A549 (cell line): ENCODE measurements around the gene SNRPA1.

Experiments
- BHLHE40 ChIP-seq: IDR thresholded peaks from 2 replicates; pipeline ENCODE4 v1.6.1; 2012; ENCODE audit warnings: low read depth, low read length, inconsistent platforms
- CHD2 ChIP-seq: fragments of 150-350 bp; IDR thresholded peaks from 2 replicates; pipeline ENCODE4 v1.6.1; 2014; ENCODE audit warnings: low read length; ENCODE audit not compliant: partially characterized antibody
- CHD4 ChIP-seq: fragments of 200-600 bp; sonication (generic); IDR thresholded peaks from 2 replicates; pipeline ENCODE4 v1.6.1; 2016; ENCODE audit warnings: antibody characterized with exemption, mild to moderate bottlenecking, borderline replicate concordance
- POLR2A ChIP-seq: IDR thresholded peaks from 2 replicates; pipeline ENCODE4 v1.6.1; 2012; ENCODE audit warnings: mild to moderate bottlenecking, low read length
- RAD21 ChIP-seq, 2 experiments: fragments of >200 bp in 1 of 2; sonication (Bioruptor Twin) in 1 of 2; formaldehyde crosslinking in 1 of 2; IDR thresholded peaks in 1 of 2; conservative IDR thresholded peaks in 1 of 2; 2 replicates in 1 of 2; 3 replicates in 1 of 2; pipeline ENCODE4 v1.6.1; 2012 to 2018; ENCODE audit warnings: inconsistent platforms in 1 of 2
- RFX5 ChIP-seq: fragments of 450-650 bp; IDR thresholded peaks from 2 replicates; pipeline ENCODE4 v1.7.1; 2014; ENCODE audit warnings: antibody characterized with exemption, mild to moderate bottlenecking, moderate library complexity
- TF ChIP-seq, protein P1 (sequence below): fragments of >200 bp; sonication (Bioruptor Twin); formaldehyde crosslinking; IDR thresholded peaks from 3 replicates; pipeline ENCODE4 v1.5.1; 2016
- TF ChIP-seq, protein P2 (sequence below): IDR thresholded peaks from 2 replicates; pipeline ENCODE4 v1.6.1; 2012

DNA sequence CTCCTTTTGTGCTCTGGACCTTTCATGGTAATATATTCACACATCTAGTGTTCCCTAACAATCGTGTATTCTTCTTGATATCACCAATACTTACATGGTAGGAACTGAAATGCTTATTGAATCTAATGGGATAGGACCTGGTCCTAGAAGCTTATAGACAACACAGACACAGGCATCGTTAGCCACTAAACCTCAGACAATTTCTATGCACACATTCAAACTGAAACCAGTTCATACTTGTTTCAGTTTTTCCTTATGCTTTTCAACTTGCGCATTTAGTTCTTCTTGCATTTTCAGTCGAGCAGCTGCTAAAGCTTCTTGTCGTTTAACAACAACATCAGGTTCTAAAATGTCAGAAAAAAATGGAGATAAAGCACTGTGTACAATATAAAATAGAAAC lies 20.0 kb downstream of the SNRPA1 start:
- TF ChIP-seq, protein P1, sequence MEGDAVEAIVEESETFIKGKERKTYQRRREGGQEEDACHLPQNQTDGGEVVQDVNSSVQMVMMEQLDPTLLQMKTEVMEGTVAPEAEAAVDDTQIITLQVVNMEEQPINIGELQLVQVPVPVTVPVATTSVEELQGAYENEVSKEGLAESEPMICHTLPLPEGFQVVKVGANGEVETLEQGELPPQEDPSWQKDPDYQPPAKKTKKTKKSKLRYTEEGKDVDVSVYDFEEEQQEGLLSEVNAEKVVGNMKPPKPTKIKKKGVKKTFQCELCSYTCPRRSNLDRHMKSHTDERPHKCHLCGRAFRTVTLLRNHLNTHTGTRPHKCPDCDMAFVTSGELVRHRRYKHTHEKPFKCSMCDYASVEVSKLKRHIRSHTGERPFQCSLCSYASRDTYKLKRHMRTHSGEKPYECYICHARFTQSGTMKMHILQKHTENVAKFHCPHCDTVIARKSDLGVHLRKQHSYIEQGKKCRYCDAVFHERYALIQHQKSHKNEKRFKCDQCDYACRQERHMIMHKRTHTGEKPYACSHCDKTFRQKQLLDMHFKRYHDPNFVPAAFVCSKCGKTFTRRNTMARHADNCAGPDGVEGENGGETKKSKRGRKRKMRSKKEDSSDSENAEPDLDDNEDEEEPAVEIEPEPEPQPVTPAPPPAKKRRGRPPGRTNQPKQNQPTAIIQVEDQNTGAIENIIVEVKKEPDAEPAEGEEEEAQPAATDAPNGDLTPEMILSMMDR = no peak
- no peak for TF ChIP-seq RAD21 (conservative IDR thresholded peaks at IDR 0.05 in 1 of 2, IDR thresholded peaks at IDR 0.05 in 1 of 2)
- no peak for TF ChIP-seq BHLHE40
- no peak for TF ChIP-seq RFX5
- TF ChIP-seq CHD2 = no peak
- TF ChIP-seq, protein P2, sequence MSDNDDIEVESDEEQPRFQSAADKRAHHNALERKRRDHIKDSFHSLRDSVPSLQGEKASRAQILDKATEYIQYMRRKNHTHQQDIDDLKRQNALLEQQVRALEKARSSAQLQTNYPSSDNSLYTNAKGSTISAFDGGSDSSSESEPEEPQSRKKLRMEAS = no peak
- no peak for TF ChIP-seq POLR2A
- no peak for TF ChIP-seq CHD4
